Inflammatory macrophage (primary cell): ENCODE results near the gene E2F7.

Source experiments
- DNase-seq, 2 donors: peaks; one replicate each; pipeline ENCODE4 v3.0.0-alpha.2; 2020 to 2022

The E2F7 gene

DNA sequence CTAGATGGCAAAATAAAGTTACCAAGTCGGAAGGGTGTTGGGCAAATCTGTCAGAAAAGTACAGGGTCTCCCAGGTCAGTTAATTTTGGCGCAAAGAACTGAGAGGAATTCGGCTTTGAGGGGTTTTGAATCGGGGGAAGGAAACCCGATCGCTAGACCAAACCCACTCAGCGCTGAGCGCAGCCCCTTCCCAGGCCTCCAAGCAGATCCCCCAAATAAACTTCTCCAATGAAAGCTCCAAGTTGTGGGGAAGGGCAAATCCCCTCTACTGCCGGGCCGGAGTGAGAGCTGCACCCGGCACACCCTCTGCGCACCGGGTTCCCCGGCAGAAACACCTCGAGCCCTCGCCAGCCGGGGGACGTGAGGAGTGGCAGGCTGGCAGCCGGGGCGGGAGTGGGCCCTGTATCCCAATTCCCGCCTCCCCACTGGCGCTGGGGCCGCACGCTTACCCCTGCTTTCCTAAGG is 441 bp downstream of the E2F7 start:
- DNase-seq, result no peak

DNA sequence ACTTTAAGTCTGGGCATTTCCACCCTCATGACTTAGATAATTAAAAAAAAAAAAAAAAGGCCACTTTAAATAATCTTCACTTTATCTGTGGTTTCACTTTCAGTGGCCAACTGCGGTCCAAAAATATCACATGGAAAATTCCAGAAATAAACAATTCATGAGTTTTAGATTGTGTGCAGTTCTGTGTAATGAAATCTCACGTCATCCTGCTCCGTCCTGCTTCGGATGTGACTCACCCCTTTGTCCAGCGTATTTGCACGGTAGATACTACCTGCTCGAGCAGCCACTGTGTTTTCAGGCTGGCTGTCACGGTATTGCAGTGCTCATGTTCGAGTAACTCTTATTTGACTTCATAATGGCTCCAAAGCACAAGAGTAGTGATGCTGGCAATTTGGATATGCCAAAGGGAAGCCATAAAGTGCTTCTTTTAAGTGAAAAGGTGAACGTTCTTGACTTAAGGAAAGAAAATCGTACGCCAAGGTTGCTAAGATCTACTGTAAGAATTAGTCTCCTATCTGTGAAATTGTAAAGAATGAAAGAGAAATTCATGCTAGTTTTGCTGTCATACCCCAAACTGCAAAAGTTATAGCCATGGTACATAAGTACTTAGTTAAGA is 2.4 kb downstream of the E2F7 start:
- no peak for DNase-seq

DNA sequence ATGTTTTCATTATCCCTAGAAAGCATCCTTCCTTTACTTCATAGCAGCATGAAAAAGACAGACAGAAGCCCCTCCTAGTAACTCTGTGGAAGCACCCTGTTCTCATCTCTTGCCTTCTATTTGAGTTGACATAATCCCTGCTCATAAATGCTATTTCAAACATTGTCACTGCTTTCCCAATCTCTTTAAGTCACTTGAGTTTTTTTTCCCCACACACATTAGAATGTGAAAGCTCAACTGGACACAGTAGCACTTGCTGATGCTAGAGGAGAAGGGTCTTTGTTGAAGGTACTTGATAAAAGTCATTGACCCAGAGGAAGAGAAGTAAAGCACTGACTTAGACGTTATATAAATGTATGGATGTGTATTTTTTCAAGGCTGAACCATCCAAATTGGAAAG is 3.0 kb downstream of the E2F7 start:
- DNase-seq, result no peak

DNA sequence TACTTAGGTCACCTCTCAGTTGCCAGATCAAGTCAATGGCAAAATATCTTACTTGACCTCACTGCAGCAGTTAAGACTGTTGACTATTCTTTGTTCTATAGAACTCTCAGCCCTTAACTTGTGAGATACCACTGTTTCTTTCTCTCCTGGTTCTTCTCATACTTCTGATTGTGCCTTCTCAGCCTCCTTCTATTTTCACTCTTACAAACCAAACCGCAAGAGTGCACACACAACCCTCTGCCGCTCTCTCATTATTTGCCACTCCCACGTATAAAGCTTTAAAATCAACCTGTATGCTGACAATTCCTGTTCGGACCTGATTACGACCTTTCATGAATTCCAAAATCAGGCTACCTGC is 4.5 kb downstream of the E2F7 start:
- DNase-seq, result no peak

DNA sequence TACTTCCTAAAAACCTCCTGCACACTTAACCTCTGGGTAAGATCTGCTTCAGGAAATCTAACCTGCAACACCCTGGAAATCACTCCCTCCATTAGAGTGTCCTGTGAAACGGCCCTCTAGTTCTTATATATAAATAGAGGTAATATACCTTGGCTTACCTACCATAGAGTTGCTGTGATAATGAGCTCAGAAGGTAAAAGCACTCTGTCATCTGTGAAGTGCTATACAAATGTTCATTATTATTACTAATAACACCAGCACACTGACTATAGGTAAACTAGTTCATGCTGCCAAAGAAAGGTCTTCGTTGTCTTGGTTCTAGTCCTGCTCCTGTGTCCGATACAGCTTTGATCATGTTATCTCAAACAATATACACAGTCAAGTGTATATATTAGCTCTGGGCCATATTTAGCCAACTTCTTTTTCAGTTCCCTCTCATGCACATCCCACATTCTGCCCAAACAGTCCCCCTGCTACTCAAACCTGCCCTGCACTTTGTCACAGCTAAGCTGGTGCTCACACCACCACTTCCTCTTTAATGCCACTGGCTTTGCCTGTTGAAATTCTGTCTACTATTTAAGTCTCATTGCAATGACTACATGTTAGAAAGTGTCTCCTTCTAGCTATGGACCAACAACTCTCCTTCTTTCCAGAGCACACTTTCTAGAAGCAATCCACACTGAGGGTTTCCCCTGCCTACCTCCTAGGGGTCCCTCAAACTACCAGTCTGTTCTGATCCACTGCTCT is 5.1 kb downstream of the E2F7 start:
- DNase-seq, result peak; percentile 74 to 84

DNA sequence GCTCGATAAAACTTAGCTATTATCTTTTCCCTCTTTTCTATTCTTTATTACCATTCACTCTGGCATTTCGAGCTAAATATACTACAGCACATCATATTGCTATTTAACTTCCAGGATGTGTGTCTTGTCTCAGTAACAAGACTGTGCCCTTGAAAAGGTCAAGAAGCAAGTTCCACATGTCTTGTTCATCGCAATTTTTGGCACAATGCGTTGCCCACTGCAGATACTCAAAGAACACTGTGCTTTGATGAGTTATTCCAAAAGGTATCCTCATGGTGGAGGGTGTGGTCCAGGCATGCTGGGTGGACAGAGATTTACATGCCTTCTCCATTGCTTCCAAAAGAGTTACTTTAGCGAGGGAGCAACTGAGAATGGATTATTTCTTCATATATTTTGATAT is 6.6 kb downstream of the E2F7 start:
- DNase-seq, result no peak

DNA sequence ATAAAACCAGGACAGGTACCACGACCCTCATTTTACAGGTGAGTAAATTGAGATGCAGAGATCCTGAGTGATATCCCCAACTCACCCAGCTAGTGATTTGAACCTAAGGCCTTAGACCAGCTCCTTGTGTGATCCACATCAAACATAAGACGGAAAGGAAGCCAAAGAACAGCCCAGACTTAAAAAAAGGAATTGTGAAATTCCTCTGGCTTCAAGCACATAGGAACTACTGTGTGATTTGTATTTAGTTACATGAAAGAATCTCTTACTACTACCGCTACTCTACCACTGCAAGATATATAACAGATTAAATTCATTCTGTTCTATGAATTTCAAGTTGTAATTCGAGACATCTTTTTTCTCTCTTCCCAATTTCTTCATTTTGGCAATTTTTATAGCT is 10.5 kb downstream of the E2F7 start:
- DNase-seq, result no peak

DNA sequence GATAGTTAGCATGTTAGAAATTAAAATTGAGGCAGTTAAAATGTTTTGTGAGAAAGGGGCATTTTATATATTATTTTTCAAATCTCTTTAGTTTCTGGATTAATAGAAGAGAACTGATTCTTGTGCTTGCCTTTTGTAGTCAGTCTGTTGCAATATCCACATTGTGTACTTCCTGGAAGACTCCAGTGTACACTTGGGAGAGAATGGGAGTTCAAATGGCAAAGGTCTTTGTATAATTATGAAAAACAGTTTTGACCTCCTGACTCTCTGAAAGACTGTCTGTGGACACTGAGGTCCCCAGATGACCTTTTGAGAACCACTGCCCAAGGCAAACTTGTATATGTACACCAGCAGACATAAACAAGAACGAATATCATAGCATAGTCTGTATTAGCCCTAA is 12.1 kb downstream of the E2F7 start:
- DNase-seq, result no peak

DNA sequence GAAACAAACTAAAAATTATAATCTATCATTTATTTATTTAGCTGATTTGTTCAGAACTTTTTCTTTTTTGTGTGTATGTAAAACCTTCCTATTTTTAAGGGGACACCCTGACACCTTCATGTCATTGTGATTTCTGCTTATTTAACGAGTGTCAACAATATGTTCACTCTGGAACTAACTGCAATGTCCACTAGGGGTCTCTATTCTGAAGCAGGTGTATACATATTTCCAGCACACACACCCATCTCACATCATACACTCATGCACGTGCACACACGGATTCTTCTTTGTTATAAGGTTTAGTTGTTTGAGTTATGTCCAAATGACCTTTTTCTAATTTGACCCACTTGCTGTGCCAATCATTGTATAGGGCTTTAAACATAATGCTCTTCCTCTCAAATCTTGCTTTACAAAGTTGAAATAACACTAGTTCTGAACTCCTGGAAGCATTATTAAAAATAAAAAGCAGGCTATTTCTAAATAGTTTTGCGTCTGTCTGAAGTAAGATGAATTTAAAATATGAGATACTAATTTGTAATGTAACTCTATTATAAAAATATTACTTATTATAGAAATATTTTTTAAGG is 15.5 kb downstream of the E2F7 start:
- peak; percentile 52 to 57 for DNase-seq

DNA sequence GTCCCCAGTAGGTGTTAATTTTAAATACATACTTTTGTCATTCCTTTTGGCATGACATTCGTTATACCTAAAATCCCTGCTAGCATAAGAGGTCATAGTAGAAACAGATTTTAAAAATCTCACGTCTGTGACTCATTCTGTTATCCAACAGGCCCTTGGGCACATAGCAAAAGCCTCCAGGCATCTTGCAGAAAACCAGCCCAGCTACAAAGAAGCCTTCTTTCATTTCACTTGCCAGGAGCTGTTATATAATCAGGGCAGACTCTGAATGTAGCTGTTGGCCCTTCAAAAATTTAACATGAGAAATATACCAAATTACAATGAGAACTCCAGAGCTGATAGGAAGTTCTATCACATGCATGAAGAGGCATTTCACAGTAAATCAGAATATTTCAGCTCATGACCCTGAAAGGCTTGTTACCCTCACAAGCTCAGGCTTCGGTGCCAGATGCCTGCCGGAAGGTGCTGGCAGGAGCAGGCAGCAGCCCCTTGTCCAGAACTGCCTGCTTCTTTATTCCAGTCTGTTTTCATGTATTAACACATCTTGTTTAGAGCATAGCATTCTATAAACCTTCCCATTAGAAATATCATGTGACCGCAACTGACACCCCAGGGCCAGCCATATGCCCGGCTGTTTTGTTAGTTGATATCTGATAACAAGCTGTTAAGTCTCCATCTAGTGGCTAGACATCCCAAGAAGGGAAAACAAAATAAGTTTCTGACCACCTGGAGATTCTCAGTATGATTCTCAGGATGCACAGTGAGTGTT is 17.8 kb downstream of the E2F7 start:
- no peak for DNase-seq

DNA sequence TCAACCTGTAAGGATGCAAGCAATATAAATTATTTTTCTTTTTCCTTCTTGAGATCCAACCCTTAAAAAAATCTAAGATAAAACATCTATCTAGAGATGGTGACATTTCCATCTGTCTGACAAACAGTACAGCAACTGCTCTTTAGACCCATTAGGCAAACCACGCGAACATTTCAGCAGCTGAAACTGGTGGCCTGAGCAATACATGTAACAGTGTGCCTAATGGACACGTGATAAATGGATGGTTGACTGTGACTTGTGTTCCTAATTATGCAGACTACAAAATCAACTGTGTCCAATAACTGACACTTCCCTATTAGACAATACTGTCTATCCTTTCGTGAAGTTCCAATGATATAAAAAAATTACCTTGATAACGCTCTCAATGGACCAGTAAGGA is 18.9 kb downstream of the E2F7 start:
- no peak for DNase-seq

DNA sequence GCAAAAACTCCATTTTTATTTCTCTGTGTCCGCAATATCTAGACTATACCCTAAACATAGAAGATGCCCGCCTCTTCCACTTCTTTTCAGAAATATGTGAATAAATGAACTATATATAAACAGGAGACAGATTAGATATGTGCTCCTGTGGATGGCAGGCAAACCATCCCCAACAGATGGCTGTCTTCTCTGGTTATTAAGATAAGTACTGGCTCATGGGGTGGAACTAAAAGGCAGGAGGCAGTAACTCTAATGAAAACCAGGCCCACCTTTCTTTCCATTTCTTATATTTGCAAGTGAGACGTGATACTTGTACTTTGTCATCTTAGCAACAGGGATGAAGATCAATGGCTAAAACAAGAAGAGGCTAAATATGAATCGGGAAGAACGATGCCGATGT is 20.2 kb downstream of the E2F7 start:
- no peak for DNase-seq

DNA sequence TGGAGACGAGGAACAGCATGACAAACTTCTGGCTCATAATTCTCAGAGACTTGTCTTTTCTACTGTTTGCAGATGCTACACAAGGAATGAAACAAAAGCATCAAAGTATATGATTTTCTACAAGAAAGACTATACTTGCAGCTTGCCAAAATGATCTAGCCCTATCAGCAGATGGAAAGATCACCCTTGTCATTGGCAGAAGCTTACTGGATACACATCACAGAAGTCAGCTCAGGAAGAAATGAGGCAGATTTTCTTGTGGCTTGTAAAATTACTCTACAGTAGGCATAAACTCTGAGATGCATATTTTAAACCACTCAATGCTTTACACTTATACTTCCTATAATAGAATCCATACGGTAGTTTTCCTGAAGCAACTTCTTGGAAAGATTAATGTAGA is 20.6 kb downstream of the E2F7 start:
- no peak for DNase-seq

DNA sequence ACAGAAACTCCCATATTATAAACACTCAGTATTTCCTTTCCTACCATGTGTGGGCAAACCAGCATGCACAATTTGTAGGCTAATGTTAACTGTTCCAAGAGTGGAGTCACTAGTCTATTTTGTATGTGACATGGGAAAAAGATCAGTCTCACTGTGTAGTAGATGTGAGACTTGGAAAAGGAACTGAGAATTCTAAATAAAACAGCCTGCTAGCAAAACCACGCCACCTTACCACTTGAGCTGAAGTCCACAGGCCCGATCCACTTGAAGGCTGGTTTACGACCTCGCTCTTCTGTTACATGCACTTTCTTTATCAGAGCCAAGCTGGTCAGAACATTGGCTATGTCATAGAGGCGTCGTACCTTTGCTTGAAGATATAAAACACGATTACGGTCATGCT is 22.5 kb downstream of the E2F7 start:
- no peak for DNase-seq

DNA sequence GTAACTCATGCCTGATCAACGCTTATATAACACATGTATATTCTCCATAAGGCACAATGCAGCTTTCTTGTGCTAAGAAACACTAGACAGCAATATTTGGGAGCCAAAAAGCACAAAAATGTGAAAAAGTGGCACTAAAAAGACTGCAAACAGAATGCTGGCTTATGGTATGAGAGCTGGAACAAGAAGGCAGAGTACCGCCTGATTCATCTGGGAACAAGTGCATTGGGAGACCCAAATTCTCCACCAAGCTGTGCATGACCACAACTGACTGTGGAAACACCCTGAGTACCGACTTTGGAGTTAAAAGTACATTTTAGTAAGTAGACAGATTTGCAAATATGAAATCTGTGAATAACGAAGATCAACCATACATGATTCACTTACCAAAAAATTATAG is 25.1 kb downstream of the E2F7 start:
- no peak for DNase-seq

DNA sequence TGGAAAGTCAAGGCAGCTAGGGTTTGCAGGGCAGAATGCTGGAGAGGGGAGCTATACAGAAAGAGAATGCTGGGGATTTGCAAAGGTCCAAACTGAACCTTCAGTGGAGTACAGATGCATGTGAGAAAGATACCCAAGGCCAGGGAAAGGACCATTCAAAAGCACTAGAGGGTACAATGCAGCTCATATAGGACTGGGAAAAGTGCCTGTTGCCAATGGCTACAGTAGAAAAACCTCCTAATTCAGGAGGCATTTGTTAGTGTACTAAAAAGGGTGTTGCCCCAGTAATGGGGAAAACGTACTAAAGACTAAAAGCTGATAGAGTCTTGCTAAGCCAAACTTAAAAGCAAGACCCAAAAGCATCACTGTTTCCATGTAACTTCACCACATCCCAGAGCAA is 30.1 kb downstream of the E2F7 start:
- DNase-seq, result no peak

DNA sequence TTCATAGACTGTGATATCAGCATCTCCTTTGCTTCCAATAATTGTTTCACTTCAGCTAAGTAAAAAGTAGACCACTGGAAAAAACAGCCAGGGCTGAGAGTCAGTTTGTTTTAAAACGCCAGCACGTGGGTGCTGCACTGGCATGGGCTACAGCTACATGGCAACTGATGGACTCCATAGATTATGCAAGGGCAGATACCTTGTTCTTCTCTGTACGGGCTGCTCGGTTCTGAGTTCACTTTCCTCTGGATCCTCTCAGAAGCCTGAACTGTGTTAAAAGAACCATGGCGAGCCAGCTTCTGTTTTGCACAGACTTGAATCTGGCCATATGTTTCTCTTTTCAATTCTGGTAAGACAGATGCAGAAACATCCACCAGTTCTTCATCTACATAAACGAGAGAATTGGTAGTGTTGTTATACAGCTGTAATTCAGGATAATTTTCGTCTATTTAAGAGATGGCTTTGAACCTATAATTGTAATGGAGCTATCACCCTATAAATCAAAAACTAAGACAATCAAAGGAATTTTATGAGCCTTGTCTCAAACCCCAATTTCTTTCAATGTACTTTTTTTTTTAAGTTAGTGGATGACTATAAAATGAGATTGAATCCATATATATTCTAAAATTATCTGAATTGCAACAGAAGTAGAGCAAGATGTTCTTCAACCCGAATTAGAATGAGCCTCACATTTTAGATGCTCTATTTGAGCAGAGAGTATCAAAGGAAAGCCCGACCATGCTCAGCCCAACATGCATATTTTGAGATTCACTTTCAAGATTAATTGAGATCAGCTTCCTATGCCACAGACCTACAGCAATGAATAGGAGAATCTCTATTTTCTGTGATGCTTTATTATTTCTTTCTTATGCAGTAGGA is 31.5 kb downstream of the E2F7 start:
- DNase-seq, result no peak

DNA sequence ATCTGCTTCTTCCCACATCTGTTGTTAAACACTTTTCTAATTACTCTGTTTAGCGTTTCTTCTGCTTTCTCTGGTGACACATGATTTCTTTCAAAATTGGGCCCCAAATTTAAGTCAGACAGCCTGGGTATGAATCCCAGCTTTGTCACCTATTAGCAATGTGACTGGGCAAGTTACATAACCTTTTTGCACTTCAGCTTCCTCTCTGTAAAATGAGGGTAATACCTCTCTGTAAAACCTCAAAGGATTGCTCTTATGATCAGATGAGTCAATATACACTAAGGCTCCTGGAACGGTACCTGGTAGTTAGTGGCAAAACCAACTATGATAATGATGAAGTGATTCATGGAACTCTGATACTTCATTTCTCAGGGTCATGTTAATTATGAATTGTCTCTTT is 33.0 kb downstream of the E2F7 start:
- peak; percentile 56 to 59 for DNase-seq

DNA sequence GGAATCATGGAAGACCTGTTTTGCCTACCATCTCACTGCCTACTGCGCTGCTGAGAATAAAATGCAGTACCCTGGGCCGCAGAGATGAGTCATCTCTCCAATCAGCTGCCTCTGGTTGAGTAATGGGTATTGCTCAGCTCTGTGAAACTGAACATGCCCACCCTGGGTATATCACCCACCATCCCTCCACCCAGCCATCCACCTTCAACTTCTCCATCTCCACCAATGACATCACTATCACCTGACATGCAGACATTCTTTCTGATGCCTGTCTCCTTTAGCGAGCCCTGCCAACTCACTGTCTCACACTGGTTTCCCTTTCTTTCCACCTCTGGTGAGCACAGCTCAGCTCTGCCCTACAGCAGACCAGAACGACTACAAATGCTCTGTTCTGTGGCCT is 33.6 kb downstream of the E2F7 start:
- DNase-seq, result peak; percentile 41 to 57

DNA sequence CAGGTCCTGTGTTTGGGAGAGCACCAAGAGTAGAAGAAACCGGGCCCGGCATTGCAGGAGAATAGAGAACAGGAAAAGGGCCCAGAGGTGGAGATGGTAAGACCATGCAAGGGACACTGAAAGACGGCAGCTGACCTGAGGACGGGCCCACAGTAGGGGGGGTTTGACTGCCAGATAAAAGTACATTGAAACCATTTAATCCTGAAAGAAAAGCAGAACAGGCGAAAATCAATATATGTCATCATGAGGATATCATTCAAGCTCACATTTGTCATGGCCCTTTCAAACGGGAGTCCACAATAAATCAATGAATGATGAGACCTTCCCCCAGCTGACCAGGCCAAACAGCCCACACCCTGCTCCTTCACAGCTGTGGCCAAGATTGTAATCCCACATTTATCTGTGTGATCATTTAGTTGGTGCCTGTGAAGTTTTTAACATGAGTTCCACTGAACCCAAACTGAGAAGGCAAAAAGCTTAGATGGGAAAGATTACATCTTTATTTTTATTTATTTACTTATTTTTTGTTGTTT is 39.5 kb downstream of the E2F7 start:
- DNase-seq, result no peak

DNA sequence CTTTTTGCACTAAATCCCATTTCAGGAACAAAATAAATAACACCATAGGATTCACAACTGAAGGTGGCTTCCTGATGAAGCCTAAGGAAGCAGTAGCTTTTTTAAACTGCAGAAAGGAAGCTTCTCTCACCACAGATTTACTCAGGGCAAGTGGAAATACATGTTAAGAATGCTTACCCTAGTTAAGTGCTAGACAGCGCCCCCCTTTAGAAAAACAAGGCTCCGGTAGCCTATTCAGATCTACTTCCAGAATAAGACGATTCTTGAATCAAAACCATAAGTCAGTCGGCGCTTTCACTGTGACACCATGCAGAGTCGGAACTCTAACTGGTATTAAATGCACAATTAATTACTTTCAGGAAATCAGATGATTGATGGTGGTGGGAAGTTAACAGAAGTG is 41.9 kb downstream of the E2F7 start:
- DNase-seq, result no peak

DNA sequence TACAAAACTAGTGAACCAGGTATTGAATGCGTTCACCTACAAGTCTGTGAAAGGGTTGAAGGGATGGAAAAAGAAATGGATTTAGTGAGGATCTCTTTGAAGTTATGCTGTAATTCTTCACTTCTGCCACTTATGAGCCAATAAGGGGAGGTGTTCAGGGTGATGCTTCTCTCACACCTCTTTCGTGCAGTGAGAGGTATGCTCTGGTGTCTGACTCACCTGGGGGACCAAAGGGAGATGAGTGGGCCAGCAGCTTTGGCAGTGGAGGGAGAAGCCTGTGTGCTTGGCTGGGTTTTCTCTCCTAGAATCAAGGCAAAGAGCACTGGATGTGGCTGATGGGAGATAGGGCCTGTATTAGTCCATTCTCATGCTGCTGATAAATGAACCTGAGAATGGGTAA is 45.4 kb downstream of the E2F7 start:
- DNase-seq, result no peak
